NCI-H2171 treated with DMSO at 0.1 percent for 48 hours (cell line): ENCODE data around the gene RFFL.

Source experiments
- DNase-seq: peaks from one replicate; lab custom pipeline; 2025; lab: John Stamatoyannopoulos, UW

The RFFL gene

GRCh38 chr17:35080536-35080935 is 17.0 kb upstream of the RFFL start:
- no peak for DNase-seq

GRCh38 chr17:35079547-35080423 is 16.3 kb upstream of the RFFL start:
- no peak for DNase-seq

GRCh38 chr17:35076874-35077273 is 13.4 kb upstream of the RFFL start:
- no peak for DNase-seq

GRCh38 chr17:35074711-35075707 is 11.5 kb upstream of the RFFL start:
- no peak for DNase-seq

- no peak for DNase-seq
Measured at GRCh38 chr17:35073991-35074627, 10.6 kb upstream of the RFFL start.

- no peak for DNase-seq
Measured at GRCh38 chr17:35073183-35073790, 9.8 kb upstream of the RFFL start.

GRCh38 chr17:35069311-35069710 is 5.8 kb upstream of the RFFL start:
- no peak for DNase-seq

GRCh38 chr17:35068249-35068648 is 4.7 kb upstream of the RFFL start:
- DNase-seq = peak; percentile 62

GRCh38 chr17:35065880-35066279 is 2.4 kb upstream of the RFFL start:
- DNase-seq = no peak

- no peak for DNase-seq
Measured at GRCh38 chr17:35064516-35065215, 1.2 kb upstream of the RFFL start.

GRCh38 chr17:35062308-35062707 is 1.2 kb downstream of the RFFL start:
- no peak for DNase-seq

GRCh38 chr17:35057332-35057915 is 6.1 kb downstream of the RFFL start:
- DNase-seq = no peak

- DNase-seq = no peak
Measured at GRCh38 chr17:35056013-35056412, 7.5 kb downstream of the RFFL start.

- DNase-seq = no peak
Measured at GRCh38 chr17:35053204-35053603, 10.3 kb downstream of the RFFL start.

- DNase-seq = no peak
Measured at GRCh38 chr17:35052780-35053179, 10.7 kb downstream of the RFFL start.

GRCh38 chr17:35052241-35052610 is 11.3 kb downstream of the RFFL start:
- DNase-seq = no peak

- no peak for DNase-seq
Measured at GRCh38 chr17:35051579-35052240, 11.8 kb downstream of the RFFL start.

GRCh38 chr17:35051183-35051578 is 12.3 kb downstream of the RFFL start:
- DNase-seq = no peak

- DNase-seq = no peak
Measured at GRCh38 chr17:35050170-35050569, 13.3 kb downstream of the RFFL start.

- no peak for DNase-seq
Measured at GRCh38 chr17:35048685-35049379, 14.7 kb downstream of the RFFL start.
